Heart left ventricle (tissue), 13 donors: ENCODE results near the gene PRG3.

Source experiments
- CTCF ChIP-seq, 12 donors: fragments of 200-600 bp; sonication (generic) in 4 of 12; IDR thresholded peaks; one replicate each; pipeline versions ENCODE4 v1.5.0 to v1.8.0; 2018 to 2022; ENCODE audit warnings: antibody characterized with exemption in 12 of 12, mild to moderate bottlenecking in 5 of 12
- POLR2A ChIP-seq, 2 donors: fragments of 450-650 bp; IDR thresholded peaks; one replicate each; pipeline ENCODE4 v1.6.1; 2017; ENCODE audit warnings: antibody characterized with exemption in 2 of 2, mild to moderate bottlenecking in 2 of 2, moderate library complexity in 2 of 2
- donor health status: ischemic (EF 13 %, LVEDD 7.1; RV severe dilation, severe dysfunction).
- donor health status: DM: no; HTN: yes; CAD: no.
- donor health status: DM: no; HTN: no; CAD: no.
- donor health status: ischemic (EF 25% LVEDD 6.9; RV normal size, moderate dysfunction).
- donor health status: ischemic (EF 25% LVEDD 5.7; RV mildly dilated, moderate dysfunction).
- donor health status: ischemic (EF 35%, LVEDD 5.7; RV mildly dilated, moderate dysfunction).
- donor health status: nonischemic (EF 11% LVEDD 7.7; RV severe dilation, severe dysfunction).
- donor health status: DM: yes; HTN: yes; CAD: no.
- donor health status: PGD.
- donor health status: ischemic (EF 29% LVEDD 5.4; RV normal size, mild dysfunction).
- donor health status: nonischemic (EF 23%, LVEDD 6.1; RV moderate dilation, normal function).

- TF ChIP-seq CTCF (IDR thresholded peaks at IDR 0.05) = no peak
- TF ChIP-seq POLR2A (IDR thresholded peaks at IDR 0.05) = no peak
Measured at GRCh38 chr11:57332694-57333440, 48.1 kb downstream of the PRG3 start.
